T1000 (cell line): ENCODE measurements around the gene ASF1B.
"Not testable (repeated sequence)": the region's sequence is repeated elsewhere in the genome, so short reads cannot be mapped to it uniquely, and the experiment has no call there.

Source experiments
- DNase-seq: peaks from one replicate; lab custom pipeline; 2025; ENCODE audit warnings: mixed read lengths; lab: John Stamatoyannopoulos, UW

Gene ASF1B

GRCh38 chr19:14160017-14160703, 23.8 kb upstream of the ASF1B start:
- no peak for DNase-seq

DNA sequence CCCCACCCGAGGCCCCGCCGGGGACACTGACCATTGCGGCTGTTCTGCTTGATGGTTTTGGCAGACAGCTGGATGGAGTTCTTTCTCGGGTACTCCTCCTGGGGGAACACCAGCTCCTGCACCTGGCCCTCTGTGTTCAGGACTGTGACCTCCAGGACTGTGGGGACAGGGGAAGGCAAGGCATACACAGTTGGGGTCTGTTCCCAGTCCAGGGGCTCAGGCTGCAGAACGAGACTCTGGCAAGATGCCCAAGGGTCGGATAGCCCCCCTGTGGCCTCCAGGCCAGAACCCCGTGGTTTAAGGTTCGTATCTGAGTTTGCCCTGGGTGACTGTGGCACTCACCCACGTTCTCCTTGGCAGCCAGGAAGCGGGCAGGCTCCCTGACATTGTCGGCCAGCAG, 22.7 kb upstream of the ASF1B start:
- no peak for DNase-seq

DNA sequence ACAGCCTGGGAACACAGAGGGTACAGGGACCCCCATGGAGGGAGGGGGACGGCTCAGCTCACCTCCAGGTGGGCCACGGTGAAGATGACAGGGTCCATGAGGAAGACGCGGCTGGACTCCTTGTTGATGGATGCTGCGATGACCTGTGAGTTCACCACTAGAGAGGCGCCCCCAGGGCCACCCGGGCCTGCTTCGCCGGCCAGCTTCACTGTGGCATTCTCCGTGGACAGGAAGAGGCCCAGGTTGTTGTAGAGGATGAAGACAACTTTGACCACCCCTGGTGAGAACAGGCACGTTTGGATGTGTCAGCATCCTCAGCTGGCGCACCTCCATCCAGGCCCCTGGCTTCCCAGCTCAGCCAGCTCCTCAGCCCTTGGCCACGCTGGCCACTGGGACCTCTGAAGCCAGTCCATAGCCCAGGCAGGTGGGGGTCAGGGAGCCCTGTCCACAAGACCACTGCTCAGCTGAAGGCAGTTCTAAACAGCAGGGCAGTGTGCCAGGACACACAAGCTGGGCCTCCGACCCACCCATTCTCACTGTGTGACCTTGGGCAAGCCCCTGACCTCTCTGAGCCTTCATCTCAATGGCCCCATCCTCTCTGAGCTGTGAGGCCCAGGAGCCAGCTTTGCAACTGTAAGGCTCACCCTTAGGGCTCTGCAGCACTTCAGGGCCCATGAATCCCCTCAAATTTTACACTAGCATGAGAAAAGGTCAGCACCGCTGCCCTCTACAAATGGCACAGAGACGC, 22.1 kb upstream of the ASF1B start:
- DNase-seq = no peak

DNA sequence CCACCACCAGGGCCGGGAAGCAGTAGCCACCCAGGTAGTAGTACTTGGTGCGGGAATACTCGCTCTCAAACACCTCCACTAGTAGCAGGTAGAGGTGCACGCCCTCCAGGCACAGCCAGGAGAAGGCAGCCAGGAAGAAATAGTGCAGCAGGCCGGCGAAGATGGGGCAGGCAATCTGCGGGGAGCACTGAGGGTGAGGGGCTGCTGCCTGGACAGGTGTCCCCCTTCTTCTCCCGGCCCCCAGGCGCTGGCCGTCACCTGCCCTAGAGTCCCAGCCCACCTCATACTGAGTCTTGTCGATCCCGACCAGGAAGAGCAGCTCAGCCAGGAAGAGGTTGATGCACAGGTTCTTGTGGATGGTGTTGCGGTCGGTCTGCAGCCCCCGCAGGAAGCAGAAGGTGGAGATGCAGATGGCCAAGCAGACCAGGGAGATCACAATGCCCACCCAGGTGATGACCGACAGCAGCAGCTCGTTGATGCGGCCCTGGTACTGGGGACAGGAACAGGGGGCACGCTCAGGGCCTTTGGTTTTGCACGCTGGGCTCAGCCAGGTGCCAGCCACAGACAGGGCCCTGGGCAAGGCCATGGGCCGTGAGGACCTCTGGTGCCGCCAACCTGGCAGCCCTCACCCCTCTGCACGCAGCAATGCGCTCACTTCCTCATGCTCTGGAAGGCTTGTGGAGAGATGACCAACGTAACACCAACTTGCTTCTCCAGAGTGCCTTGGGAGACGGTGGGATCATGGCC, 20.8 kb upstream of the ASF1B start:
- DNase-seq = no peak

- no peak for DNase-seq
Observed at GRCh38 chr19:14156122-14156521, 19.7 kb upstream of the ASF1B start.

GRCh38 chr19:14155371-14155770, 19.0 kb upstream of the ASF1B start:
- no peak for DNase-seq

- DNase-seq = no peak
Observed at GRCh38 chr19:14152713-14153112, 16.3 kb upstream of the ASF1B start.

- DNase-seq = no peak
Observed at GRCh38 chr19:14150770-14151661, 14.6 kb upstream of the ASF1B start.

DNA sequence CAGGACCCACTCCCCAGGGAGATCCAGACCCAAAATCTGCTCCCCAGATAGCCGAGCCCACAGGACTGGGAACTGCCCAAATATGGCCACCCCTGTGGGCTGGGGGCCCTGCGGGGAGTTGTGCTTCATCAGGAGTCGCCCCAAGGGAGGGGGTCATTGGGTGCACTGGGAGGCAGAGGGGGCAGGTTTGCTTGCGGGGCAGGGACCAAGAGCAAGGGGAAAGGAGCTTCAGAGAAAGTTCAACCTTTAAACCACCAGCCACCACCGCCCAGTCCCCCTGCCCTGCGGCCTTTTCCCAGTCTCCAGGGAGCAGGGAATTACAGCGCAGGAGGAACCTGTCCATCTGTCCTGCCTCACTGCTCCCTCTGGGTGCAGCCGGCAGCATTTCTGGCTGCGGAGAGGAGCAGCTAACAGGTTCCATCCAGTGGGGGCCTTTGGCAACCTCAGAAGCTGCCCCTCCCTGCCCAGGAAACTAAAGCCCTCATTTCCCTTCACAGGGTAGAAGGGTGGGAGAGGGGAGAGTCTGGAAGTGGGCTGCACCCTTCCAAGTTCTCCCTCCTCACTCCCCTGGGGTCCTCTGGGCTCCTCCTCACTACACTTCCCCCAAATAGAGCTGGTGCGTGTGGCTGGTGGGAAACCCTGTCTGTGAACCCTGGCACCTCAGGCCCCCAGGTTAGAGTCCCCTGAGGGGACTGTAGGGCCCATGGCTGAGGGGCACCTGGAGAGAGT, 13.8 kb upstream of the ASF1B start:
- no peak for DNase-seq

GRCh38 chr19:14149509-14149994, 13.2 kb upstream of the ASF1B start:
- DNase-seq = no peak

GRCh38 chr19:14148751-14149410, 12.5 kb upstream of the ASF1B start:
- DNase-seq = no peak

DNA sequence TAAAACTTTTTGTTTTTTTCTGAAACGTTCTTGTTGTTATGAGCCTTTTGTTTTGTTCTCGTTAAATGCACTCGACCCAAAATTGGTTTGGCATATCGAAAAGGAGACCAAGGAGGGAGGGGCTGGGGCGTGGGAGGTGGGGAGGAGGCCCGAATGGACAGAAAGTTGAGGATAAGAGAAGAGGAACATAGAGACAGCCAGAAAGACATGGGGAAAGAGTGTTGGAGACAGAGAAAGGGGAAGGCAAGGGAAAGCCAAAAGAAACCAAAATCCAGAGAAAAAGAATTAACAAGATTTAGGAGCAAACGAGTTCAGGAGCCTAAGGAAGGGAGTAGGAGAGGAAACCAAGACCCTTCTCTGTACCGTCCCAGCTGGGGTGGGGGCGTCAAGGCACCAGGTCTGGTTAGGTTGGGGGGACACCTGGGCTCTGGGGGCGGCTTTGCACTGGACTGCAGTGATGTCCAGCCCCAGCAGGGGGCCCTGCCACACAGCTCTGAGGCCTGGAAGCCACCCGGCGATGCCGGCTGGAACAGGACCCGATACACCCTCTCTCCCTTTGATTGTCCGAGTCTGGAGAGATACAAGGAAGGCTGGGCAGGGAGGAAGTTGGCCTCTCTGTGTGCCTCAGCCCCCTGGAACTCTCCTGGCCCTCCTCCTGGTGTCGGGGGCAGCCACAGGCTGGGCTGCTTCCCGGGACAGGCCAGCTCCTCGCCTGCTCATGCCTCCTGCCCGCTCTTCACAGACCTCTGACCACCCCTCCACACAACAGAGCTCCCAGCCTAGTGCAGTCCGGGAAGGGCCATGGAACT, 11.6 kb upstream of the ASF1B start:
- DNase-seq = no peak

DNA sequence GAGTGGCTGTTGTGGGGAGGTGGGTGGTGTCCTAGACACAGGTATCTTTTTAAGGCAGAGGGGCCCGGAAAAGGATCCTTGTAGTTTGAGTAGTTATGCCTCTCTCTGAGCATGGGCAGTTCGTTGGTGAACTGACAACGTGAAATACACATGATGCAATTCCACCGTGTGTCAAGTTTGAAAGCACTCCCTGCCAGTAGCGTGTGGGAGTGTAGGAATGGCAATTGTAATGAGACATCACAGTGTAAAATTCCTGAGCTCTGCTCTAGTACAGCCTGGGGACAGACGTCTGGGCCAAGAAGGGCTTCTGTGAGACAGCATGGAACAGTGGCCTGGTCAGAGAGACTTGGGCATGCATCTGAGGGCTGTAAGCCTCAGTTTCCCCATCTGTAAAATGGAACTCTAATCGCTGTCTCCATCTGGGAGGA, 10.4 kb upstream of the ASF1B start:
- DNase-seq = no peak

- not testable (repeated sequence) for DNase-seq
Observed at GRCh38 chr19:14146169-14146568, 9.8 kb upstream of the ASF1B start.

- DNase-seq = no peak
Observed at GRCh38 chr19:14145381-14145780, 9.0 kb upstream of the ASF1B start.

DNA sequence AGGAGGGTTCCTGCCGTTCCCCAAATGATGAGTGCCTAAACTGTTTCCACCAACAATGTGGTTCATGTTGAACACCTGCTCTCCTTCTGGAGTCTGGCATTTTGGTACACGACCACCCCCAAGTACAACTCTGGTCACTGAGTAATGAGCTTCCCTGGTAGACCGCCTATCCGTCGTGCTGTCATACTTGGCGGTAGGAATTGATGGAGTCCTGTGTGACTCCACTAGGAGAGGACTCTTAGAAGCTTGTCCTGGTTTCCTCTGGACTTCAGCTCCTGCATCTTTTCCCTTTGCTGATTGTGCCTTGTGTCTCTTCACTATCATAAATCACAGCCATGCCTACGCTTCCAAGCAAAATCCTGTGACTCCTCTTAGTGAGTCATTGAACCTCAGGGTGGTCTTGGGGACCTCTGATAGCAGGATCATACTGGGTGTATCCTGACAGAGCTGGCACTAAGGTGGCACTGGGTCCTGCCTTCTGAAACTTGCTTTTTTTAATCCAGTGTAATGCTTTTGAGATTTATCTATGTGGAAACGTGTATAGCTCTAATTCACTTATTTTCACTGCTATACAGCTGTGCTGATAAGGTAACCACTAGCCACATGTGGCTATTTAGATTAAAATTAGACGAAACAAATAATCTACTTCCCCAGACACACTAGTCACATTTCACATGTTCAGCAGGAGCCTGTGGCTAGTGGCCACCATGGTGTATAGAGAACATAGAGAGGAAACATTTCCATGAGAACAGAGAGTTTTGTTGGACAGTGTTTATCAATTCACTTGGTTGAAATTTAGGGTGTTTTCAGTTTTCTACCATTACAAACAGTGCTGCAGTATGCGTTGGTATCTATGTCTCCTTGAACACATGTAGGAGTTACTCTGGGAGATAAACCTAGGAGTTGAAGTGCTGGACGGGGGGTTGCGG, 6.1 kb upstream of the ASF1B start:
- no peak for DNase-seq

GRCh38 chr19:14141041-14141440, 4.7 kb upstream of the ASF1B start:
- DNase-seq = no peak

GRCh38 chr19:14139944-14140343, 3.6 kb upstream of the ASF1B start:
- no peak for DNase-seq
